ENCODE measurements around the gene APOC1.
"Not testable (repeated sequence)": the region's sequence is repeated elsewhere in the genome, so short reads cannot be mapped to it uniquely, and the experiment has no call there.

The APOC1 gene

GRCh38 chr19:44913512-44914432 is 636 bp upstream of the APOC1 start:
- DNase-seq, result not testable (repeated sequence)

- DNase-seq, result no peak
These were observed 9.9 kb downstream of the APOC1 start for GRCh38 chr19:44924243-44924725.

GRCh38 chr19:44925114-44925891 is 10.9 kb downstream of the APOC1 start:
- peak; percentile 57 for DNase-seq

GRCh38 chr19:44926245-44927077 is 12.1 kb downstream of the APOC1 start:
- not testable (repeated sequence) for DNase-seq

- peak; percentile 67 for DNase-seq
These were observed 13.3 kb downstream of the APOC1 start for GRCh38 chr19:44927746-44928145.

- no peak for DNase-seq
These were observed 15.7 kb downstream of the APOC1 start for GRCh38 chr19:44930088-44930487.

- DNase-seq, result no peak
These were observed 17.1 kb downstream of the APOC1 start for GRCh38 chr19:44931541-44931940.

- no peak for DNase-seq
These were observed 25.3 kb downstream of the APOC1 start for GRCh38 chr19:44939668-44940067.

GRCh38 chr19:44942067-44942571 is 27.7 kb downstream of the APOC1 start, which contains the start of gene APOC4:
APOC4 (plus strand) TSS chr19:44942237; CDS start chr19:44942278, 41 bp downstream.
- DNase-seq, result no peak

GRCh38 chr19:44943801-44944249 is 29.4 kb downstream of the APOC1 start:
- DNase-seq, result no peak

- no peak for DNase-seq
These were observed 32.7 kb downstream of the APOC1 start for GRCh38 chr19:44947041-44947581.

- DNase-seq, result no peak
These were observed 33.8 kb downstream of the APOC1 start for GRCh38 chr19:44948237-44948636.

- DNase-seq, result no peak
These were observed 34.5 kb downstream of the APOC1 start for GRCh38 chr19:44948763-44949374.

GRCh38 chr19:44949550-44949949 is 35.1 kb downstream of the APOC1 start:
- DNase-seq, result no peak

GRCh38 chr19:44951179-44952159 is 37.1 kb downstream of the APOC1 start:
- DNase-seq, result peak; percentile 82

GRCh38 chr19:44954278-44954648 is 39.9 kb downstream of the APOC1 start:
- no peak for DNase-seq

- peak; percentile 96 for DNase-seq
These were observed 40.5 kb downstream of the APOC1 start, which contains the start of gene CLPTM1 for GRCh38 chr19:44954649-44955504. CLPTM1 (plus strand) TSS chr19:44955380; CDS start chr19:44955396, 16 bp downstream.

GRCh38 chr19:44955505-44956439 is 41.4 kb downstream of the APOC1 start:
- no peak for DNase-seq

All from fibroblast of upper back skin (primary cell).